GM18519 (cell line): ENCODE data around the gene AOC2.
"Not testable (repeated sequence)": the region's sequence is repeated elsewhere in the genome, so short reads cannot be mapped to it uniquely, and the experiment has no call there.

Experiments
- ATAC-seq: cut with Tn5 transposase; IDR thresholded peaks from one replicate; pipeline ENCODE4 v1.9.1; 2021; ENCODE audit warnings: mild to moderate bottlenecking, moderate library complexity; ENCODE audit not compliant: unreplicated experiment, low FRiP score

The AOC2 gene

DNA sequence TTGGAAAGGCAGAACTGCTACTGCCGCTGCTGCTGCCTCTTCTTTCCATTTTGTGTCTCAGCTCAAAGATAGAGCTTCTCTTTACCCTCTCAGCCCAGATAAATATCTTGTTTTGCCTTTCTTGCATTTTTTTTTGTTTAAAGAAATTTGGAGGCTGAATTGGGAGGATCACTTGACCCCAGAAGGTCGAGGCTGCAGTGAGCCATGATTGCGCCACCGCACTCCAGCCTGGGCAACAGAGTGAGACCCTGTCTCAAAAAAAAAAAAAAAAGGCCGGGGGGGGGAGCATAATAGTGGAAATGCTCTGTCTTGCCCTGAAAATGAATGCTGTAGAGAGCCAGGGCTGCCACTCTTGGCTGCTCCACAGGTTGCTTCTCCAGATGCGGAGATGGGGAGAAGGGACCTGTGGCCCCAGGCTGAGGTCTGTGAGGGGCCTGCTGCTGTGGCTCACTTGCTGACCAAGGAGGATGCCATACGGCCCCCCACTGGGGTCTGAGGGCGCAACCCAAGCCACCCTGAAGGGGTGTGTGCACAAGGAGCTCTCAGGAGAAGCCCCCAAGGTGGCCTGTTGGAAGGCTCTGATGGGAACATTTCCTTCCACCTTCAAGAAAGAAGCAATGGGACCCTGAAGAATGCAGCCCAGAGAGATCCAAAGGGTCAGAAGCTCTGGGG lies 34.7 kb downstream of the AOC2 start:
- no peak for ATAC-seq

DNA sequence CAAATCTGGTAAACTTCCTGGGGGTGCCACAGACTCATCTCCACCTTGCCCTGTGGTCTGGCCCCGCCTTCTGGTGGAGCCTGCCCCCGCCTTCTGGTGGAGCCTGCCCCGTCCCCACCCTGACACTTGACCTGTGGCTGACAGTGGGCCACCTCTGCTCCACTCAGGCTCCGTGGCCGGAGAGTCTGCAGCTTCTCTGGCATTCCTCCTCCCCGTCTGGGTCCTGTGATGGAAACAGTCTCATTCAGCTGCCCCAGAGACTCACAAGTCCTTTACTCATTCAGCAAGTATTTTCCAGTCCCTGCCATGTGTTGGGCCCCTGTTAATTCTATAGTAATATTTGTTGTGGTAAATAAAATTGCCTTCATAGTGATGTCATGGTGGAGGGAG lies 35.2 kb downstream of the AOC2 start:
- no peak for ATAC-seq

- no peak for ATAC-seq
Observed at GRCh38 chr17:42880776-42881310, 36.5 kb downstream of the AOC2 start.

DNA sequence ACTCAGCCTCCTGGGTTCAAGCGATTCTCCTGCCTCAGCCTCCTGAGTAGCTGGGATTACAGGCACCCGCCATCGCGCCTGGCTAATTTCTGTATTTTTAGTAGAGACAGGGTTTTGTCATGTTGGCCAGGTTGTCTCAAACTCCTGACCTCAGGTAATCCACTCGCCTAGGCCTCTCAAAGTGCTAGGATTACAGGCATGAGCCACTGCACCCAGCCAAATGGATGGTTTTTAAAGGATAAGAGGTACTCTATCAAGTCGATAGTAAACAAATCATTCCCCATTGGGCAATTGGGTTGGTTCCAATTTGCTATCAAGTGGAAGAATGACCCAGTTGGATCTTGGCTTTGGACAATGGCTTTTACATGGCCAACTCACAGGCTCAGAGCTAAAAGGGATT lies 37.3 kb downstream of the AOC2 start:
- ATAC-seq: not testable (repeated sequence)

DNA sequence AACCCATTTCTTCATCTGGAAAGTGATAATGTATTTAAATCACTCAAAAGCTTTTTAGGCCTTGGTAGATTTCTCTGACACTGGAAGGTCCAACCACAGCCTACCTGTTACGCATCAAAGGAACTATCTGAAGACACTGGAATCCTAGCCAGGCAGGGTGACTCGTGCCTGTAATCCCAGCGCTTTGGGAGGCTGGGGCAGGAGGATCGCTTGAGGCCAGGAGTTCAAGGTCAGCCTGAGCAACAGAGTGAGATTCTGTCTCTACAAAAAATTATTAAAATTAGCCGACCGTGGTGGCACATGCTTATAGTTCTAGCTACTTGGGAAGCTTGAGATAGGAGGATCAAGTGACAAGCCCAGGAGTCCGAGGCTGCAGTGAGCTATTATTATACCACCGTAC lies 37.8 kb downstream of the AOC2 start:
- ATAC-seq: no peak

GRCh38 chr17:42883802-42884558 lies 39.6 kb downstream of the AOC2 start:
- ATAC-seq: no peak

DNA sequence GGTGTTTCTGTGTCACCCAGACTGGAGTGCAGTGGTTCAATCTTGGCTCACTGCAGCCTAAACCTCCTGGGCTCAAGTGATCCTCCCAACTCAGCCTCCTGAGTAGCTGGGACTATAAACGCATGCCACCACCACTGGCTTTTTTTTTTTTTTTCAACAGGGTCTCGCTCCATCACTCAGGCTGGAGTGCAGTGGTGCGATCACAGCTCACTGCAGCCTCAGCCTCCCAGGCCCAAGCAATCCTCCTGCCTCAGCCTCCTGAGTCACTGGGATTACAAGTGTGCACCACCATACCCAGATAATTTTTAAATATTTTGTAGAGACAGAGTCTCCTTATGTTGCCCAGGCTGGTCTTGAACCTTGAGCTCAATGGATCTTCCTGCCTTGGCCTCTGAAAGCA lies 41.4 kb downstream of the AOC2 start:
- ATAC-seq: not testable (repeated sequence)

- ATAC-seq: no peak
Observed at GRCh38 chr17:42886283-42887176, 42.1 kb downstream of the AOC2 start.

- ATAC-seq: no peak
Observed at GRCh38 chr17:42889809-42890208, 45.4 kb downstream of the AOC2 start.

- no peak for ATAC-seq
Observed at GRCh38 chr17:42891539-42892152, 47.3 kb downstream of the AOC2 start.

DNA sequence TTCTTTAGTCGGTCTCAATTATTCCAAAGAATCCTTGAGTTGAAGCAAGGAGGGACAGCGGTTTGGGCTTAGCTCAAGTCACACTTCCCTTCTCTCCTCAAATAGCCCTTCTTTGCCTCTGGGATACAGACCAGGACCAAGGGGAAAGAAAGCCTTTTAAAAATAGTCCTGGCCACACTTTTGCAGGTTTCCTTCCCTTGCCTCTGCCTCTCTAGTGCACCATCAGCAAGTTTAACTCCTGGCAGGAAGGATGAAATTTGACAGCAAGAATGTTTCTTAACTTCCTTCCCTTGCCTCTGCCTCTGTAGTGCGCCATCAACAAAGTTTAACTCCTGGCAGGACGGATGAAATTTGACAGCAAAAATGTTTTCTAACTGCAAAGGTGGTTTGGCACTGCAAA lies 49.0 kb downstream of the AOC2 start:
- no peak for ATAC-seq

- ATAC-seq: no peak
Observed at GRCh38 chr17:42894283-42895184, 50.2 kb downstream of the AOC2 start.

- no peak for ATAC-seq
Observed at GRCh38 chr17:42895185-42895555, 50.8 kb downstream of the AOC2 start.

DNA sequence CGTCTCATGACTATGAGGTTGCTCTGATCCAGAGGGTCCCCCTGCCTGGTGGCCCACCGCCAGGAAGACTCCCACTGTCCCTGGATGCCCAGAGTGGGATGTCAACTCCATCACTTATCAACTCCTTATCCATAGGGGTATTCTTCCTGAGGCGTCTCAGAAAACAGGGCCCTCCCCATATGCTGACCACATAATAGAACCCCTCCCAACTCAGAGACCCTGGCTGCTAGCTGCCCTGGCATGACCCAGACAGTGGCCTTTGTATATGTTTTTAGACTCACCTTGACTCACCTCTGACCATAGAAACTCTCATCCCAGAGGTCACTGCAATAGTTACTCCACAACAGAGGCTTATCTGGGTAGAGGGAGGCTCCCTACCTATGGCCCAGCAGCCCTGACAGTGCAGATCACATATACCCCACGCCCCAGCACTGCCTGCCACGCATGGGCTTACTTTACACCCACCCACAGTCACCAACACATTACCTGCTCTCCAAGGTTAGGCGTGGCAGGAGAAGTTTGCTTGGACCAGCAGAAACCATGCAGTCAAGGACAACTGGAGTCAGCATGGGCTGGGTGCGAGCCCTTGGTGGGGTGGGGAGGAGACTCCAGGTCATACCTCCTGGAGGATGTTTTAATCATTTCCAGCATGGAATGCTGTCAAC lies 53.9 kb downstream of the AOC2 start:
- ATAC-seq: no peak

GRCh38 chr17:42899981-42900380 lies 55.6 kb downstream of the AOC2 start:
- not testable (repeated sequence) for ATAC-seq
